A673 (cell line): ENCODE data around the gene INPP4A. TPM values are rescaled to one million over a fixed set of nuclear protein-coding genes. Genes with fewer than 3 reads are reported as not detected.

Experiments
- BruUV-seq: library from RNA; stranded (reverse); fragments of 400-500 nt; replicated peaks from 2 replicates; lab custom pipeline; 2021; lab: Mats Ljungman, UMichigan
- CTCF ChIA-PET: fragments of 300-600 bp; sonication (Branson Sonifier 250); formaldehyde crosslinking; loops from one replicate; lab custom pipeline; 2022; ENCODE audit warnings: antibody characterized with exemption; lab: Charles Lee
- POLR2A ChIA-PET: fragments of 300-600 bp; sonication (Branson Sonifier 250); formaldehyde crosslinking; loops from one replicate; lab custom pipeline; 2022; ENCODE audit warnings: antibody characterized with exemption; ENCODE audit not compliant: low non-redundant PET; lab: Charles Lee
- DNase-seq: peaks from one replicate; pipeline ENCODE4 v3.0.0-alpha.2; 2015; ENCODE audit warnings: low spot score
- H3K27ac ChIP-seq: fragments of 200-600 bp; sonication (generic); 2 replicates; pipeline ENCODE4 v1.5.1; 2016; ENCODE audit warnings: mixed run types, low read depth, mild to moderate bottlenecking, mixed read lengths, antibody characterized with exemption, low read length; ENCODE audit not compliant: poor library complexity, severe bottlenecking
- H3K27me3 ChIP-seq: fragments of 200-600 bp; sonication (generic); replicated peaks from 2 replicates; pipeline ENCODE4 v1.6.1; 2017; ENCODE audit warnings: mixed run types, low read depth, mild to moderate bottlenecking, mixed read lengths, antibody characterized with exemption, low read length; ENCODE audit not compliant: insufficient read depth, poor library complexity
- H3K36me3 ChIP-seq: fragments of 200-600 bp; sonication (generic); 2 replicates; pipeline ENCODE4 v1.6.1; 2016; ENCODE audit warnings: mixed run types, mild to moderate bottlenecking, mixed read lengths, antibody characterized with exemption, low read length; ENCODE audit not compliant: insufficient read depth, poor library complexity, severe bottlenecking
- H3K4me1 ChIP-seq: fragments of 200-600 bp; sonication (generic); 2 replicates; pipeline ENCODE4 v1.6.1; 2017; ENCODE audit warnings: mixed run types, mild to moderate bottlenecking, mixed read lengths, antibody characterized with exemption, low read length; ENCODE audit not compliant: insufficient read depth, poor library complexity, severe bottlenecking
- H3K4me3 ChIP-seq: fragments of 200-600 bp; sonication (generic); 2 replicates; pipeline ENCODE4 v1.5.1; 2016; ENCODE audit warnings: low read depth, mixed run types, mild to moderate bottlenecking, mixed read lengths, low read length; ENCODE audit not compliant: poor library complexity, severe bottlenecking
- H3K9me3 ChIP-seq: fragments of 200-600 bp; sonication (generic); 2 replicates; pipeline ENCODE4 v1.6.1; 2016; ENCODE audit warnings: mixed run types, low read depth, mild to moderate bottlenecking, mixed read lengths, antibody characterized with exemption, low read length; ENCODE audit not compliant: poor library complexity, severe bottlenecking
- EZH2 ChIP-seq: fragments of 200-600 bp; sonication (generic); IDR thresholded peaks from 2 replicates; pipeline ENCODE4 v1.6.1; 2017; ENCODE audit warnings: borderline replicate concordance, low read depth, mild to moderate bottlenecking, mixed read lengths, antibody characterized with exemption, low read length; ENCODE audit not compliant: poor library complexity, severe bottlenecking
- intact Hi-C: fragments of 100-400 bp; cut with micrococcal nuclease; formaldehyde crosslinking; loops from one replicate; pipeline ENCODE4 v1.10.0; 2022; ENCODE audit not compliant: unreplicated experiment
- total RNA-seq: library from RNA; stranded (reverse); gene quantifications from 2 replicates; pipeline ENCODE4 v1.2.3, GENCODE V29; 2021
- TF ChIP-seq, protein P1 (sequence below): fragments of 300-800, 200-600 bp; sonication (generic); conservative IDR thresholded peaks from 2 replicates; pipeline ENCODE4 v1.5.1; 2017; ENCODE audit warnings: low read depth, mild to moderate bottlenecking, antibody characterized with exemption, low read length, moderate library complexity, mixed read lengths

INPP4A gene
- total RNA-seq, 1 experiment from 2014 or later = 33.5 TPM

DNA sequence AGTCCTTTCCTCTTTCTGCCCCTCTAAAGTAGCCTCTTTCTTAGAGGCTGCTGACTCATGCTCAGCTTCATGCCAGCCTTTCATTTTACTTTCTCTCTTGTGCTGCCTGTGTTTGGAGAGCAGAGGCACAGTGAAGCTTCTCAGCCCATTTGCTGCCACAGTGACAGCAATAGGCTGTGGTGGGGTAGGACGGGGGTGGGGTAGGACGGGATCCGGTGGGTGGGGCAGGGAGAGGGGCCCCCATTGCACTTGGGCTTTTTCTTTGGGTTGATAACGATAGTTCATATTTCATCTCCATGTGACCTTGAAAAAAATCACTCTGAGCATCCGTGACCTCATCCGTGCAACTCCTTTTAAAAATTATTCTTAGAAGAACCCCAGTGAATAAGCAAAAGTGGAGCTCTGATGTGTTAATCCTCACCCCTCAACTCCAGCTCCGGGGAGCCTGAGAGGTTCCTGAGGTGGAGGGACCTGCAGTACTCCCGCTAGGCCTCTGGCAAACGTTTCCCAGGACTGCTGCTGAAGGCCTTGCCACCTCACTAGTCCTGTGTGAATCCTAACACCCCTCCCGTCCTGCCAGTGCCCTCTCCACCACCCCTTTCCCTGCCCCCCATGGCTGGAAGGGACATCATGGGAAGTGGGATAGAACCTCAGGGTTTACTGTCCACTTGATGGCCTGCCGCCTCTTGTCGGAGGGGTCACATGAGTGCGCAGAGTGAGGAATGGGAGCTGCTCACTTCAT is 70.8 kb downstream of the INPP4A start:
- POLR2A ChIA-PET = no interaction called here
- no TSS peak for BruUV-seq
- TF ChIP-seq, protein P1, sequence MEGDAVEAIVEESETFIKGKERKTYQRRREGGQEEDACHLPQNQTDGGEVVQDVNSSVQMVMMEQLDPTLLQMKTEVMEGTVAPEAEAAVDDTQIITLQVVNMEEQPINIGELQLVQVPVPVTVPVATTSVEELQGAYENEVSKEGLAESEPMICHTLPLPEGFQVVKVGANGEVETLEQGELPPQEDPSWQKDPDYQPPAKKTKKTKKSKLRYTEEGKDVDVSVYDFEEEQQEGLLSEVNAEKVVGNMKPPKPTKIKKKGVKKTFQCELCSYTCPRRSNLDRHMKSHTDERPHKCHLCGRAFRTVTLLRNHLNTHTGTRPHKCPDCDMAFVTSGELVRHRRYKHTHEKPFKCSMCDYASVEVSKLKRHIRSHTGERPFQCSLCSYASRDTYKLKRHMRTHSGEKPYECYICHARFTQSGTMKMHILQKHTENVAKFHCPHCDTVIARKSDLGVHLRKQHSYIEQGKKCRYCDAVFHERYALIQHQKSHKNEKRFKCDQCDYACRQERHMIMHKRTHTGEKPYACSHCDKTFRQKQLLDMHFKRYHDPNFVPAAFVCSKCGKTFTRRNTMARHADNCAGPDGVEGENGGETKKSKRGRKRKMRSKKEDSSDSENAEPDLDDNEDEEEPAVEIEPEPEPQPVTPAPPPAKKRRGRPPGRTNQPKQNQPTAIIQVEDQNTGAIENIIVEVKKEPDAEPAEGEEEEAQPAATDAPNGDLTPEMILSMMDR = no peak
- no peak for TF ChIP-seq EZH2

GRCh38 chr2:98516571-98516970 is 71.9 kb downstream of the INPP4A start:
- Histone ChIP-seq H3K27me3 (no peaks in the 10 kb centered on the region), H3K27ac (no peak overlapping the region), H3K4me3 (no peak overlapping the region), H3K36me3 (no peaks in the 10 kb centered on the region), H3K9me3 (no peaks in the 10 kb centered on the region), H3K4me1 (peaks cover 21% of the 10 kb centered on the region)
- no peak for DNase-seq
- CTCF ChIA-PET = no interaction called here
- no TSS peak for BruUV-seq
- TF ChIP-seq EZH2 = no peak
- POLR2A ChIA-PET = no interaction called here
- intact Hi-C loops = no loop called here

More for the DNA sequence above, 70.8 kb downstream of the INPP4A start:
- intact Hi-C loops = no loop called here
- Histone ChIP-seq H3K36me3 (no peaks in the 10 kb centered on the region), H3K27ac (peak overlapping the region; percentile 27), H3K27me3 (no peaks in the 10 kb centered on the region), H3K4me1 (peaks cover 21% of the 10 kb centered on the region), H3K9me3 (no peaks in the 10 kb centered on the region), H3K4me3 (no peak overlapping the region)
- no peak for DNase-seq
- CTCF ChIA-PET = no interaction called here

DNA sequence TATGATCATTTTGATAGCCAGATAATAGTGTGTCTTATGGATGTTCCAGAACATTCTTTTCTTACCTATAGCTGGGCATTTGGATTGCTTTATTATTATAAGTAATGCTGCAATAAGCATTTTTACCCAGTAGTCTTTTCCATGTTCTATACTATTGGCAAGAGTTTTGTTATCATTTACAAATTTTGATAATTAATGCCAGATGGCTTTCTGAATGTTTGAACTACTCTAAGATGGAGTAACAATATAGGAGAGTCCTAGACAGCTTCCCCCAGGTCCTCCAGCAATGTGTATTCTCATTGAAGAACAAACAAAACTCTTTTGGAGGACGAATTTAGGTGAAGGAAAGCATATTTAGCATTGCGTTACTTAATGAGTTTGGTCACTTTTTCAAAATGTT is 73.0 kb downstream of the INPP4A start:
- no peak overlapping the region for H3K4me3 ChIP-seq
- no peak for DNase-seq
- H3K9me3 ChIP-seq = no peaks in the 10 kb centered on the region
- no TSS peak for BruUV-seq
- intact Hi-C loops = no loop called here
- TF ChIP-seq, protein P1 = no peak
- TF ChIP-seq EZH2 = no peak
- no peak overlapping the region for H3K27ac ChIP-seq
- H3K4me1 ChIP-seq = peaks cover 26% of the 10 kb centered on the region
- CTCF ChIA-PET = no interaction called here
- POLR2A ChIA-PET = no interaction called here
- H3K27me3 ChIP-seq = no peaks in the 10 kb centered on the region
- H3K36me3 ChIP-seq = no peaks in the 10 kb centered on the region
